ENCODE measurements around the gene LRRC37A2. TPM values are rescaled to one million over a fixed set of nuclear protein-coding genes. Genes with fewer than 3 reads are reported as not detected.
A peak's percentile ranks its signal among the peaks of the same experiment; 100 is the strongest.
"Not testable (repeated sequence)": the region's sequence is repeated elsewhere in the genome, so short reads cannot be mapped to it uniquely, and the experiment has no call there.

The LRRC37A2 gene
- total RNA-seq (1 to 10 TPM; 9.1 to 9.8 TPM), polyA plus RNA-seq (10.1 TPM)

- H3K36me3 Mint-ChIP-seq; CTCF ChIA-PET; H3K4me1 ChIP-seq (ENCODE audit: insufficient read depth, low read length); H3K4me3 ChIP-seq (ENCODE audit: low read length); H3K27me3 Mint-ChIP-seq; DNase-seq; H3K4me1 Mint-ChIP-seq; H3K27ac Mint-ChIP-seq; H3K27ac ChIP-seq (ENCODE audit: low read depth, low read length); H3K9me3 Mint-ChIP-seq; H3K4me3 Mint-ChIP-seq; H3K9me3 ChIP-seq (ENCODE audit: low read length); H3K36me3 ChIP-seq (ENCODE audit: insufficient read depth, low read length); POLR2A ChIA-PET; H3K27me3 ChIP-seq (ENCODE audit: insufficient read depth, low read length, poor library complexity, severe bottlenecking): not testable (repeated sequence)
Observed at GRCh38 chr17:46512168-46512567, at the start of gene LRRC37A2. TSS of gene LRRC37A2 (plus strand) at chr17:46512468. CDS start at chr17:46512713, 245 bp downstream.

- H3K36me3 Mint-ChIP-seq; H3K4me1 Mint-ChIP-seq; DNase-seq; H3K4me1 ChIP-seq (ENCODE audit: insufficient read depth, low read length); H3K27ac Mint-ChIP-seq; H3K9me3 ChIP-seq (ENCODE audit: low read length); H3K27ac ChIP-seq (ENCODE audit: low read depth, low read length); POLR2A ChIA-PET; H3K27me3 Mint-ChIP-seq; H3K4me3 ChIP-seq (ENCODE audit: low read length); H3K27me3 ChIP-seq (ENCODE audit: insufficient read depth, low read length, poor library complexity, severe bottlenecking); H3K36me3 ChIP-seq (ENCODE audit: insufficient read depth, low read length); H3K4me3 Mint-ChIP-seq; H3K9me3 Mint-ChIP-seq; CTCF ChIA-PET: not testable (repeated sequence)
Observed at GRCh38 chr17:46467618-46468017, 44.6 kb upstream of the LRRC37A2 start.

GRCh38 chr17:46474489-46474888, 37.8 kb upstream of the LRRC37A2 start:
- H3K4me1 Mint-ChIP-seq; H3K9me3 ChIP-seq (ENCODE audit: low read length); H3K9me3 Mint-ChIP-seq; H3K4me3 Mint-ChIP-seq; POLR2A ChIA-PET; H3K27me3 ChIP-seq (ENCODE audit: insufficient read depth, low read length, poor library complexity, severe bottlenecking); H3K36me3 ChIP-seq (ENCODE audit: insufficient read depth, low read length); H3K27ac ChIP-seq (ENCODE audit: low read depth, low read length); DNase-seq; CTCF ChIA-PET; H3K27me3 Mint-ChIP-seq; H3K36me3 Mint-ChIP-seq; H3K4me3 ChIP-seq (ENCODE audit: low read length); H3K27ac Mint-ChIP-seq; H3K4me1 ChIP-seq (ENCODE audit: insufficient read depth, low read length): not testable (repeated sequence)

GRCh38 chr17:46475583-46475982, 36.7 kb upstream of the LRRC37A2 start:
- H3K27ac Mint-ChIP-seq, H3K4me3 Mint-ChIP-seq: not testable (repeated sequence)

GRCh38 chr17:46478823-46479222, 33.4 kb upstream of the LRRC37A2 start:
- H3K4me1 ChIP-seq (ENCODE audit: insufficient read depth, low read length); H3K4me3 ChIP-seq (ENCODE audit: low read length); POLR2A ChIA-PET; H3K36me3 ChIP-seq (ENCODE audit: insufficient read depth, low read length); H3K36me3 Mint-ChIP-seq; H3K9me3 ChIP-seq (ENCODE audit: low read length); H3K27ac Mint-ChIP-seq; H3K27ac ChIP-seq (ENCODE audit: low read depth, low read length); H3K9me3 Mint-ChIP-seq; H3K4me1 Mint-ChIP-seq; H3K27me3 ChIP-seq (ENCODE audit: insufficient read depth, low read length, poor library complexity, severe bottlenecking); CTCF ChIA-PET; H3K27me3 Mint-ChIP-seq; DNase-seq; H3K4me3 Mint-ChIP-seq: not testable (repeated sequence)

More at GRCh38 chr17:46475583-46475982, 36.7 kb upstream of the LRRC37A2 start:
- DNase-seq; H3K9me3 ChIP-seq (ENCODE audit: low read length); H3K27me3 ChIP-seq (ENCODE audit: insufficient read depth, low read length, poor library complexity, severe bottlenecking); H3K36me3 Mint-ChIP-seq; CTCF ChIA-PET; H3K36me3 ChIP-seq (ENCODE audit: insufficient read depth, low read length); H3K4me3 ChIP-seq (ENCODE audit: low read length); POLR2A ChIA-PET; H3K9me3 Mint-ChIP-seq; H3K4me1 ChIP-seq (ENCODE audit: insufficient read depth, low read length); H3K4me1 Mint-ChIP-seq; H3K27me3 Mint-ChIP-seq; H3K27ac ChIP-seq (ENCODE audit: low read depth, low read length): not testable (repeated sequence)

GRCh38 chr17:46481310-46481709, 31.0 kb upstream of the LRRC37A2 start:
- CTCF ChIA-PET; H3K36me3 ChIP-seq (ENCODE audit: insufficient read depth, low read length): not testable (repeated sequence)

GRCh38 chr17:46492021-46492420, 20.2 kb upstream of the LRRC37A2 start:
- DNase-seq: peak in 1 of 5 donors; percentile 39
- H3K4me1 Mint-ChIP-seq: peaks cover 0 to 11% (median 1%) of the 10 kb centered on the region in 3 donors
- CTCF ChIA-PET: not testable (repeated sequence)

More at GRCh38 chr17:46481310-46481709, 31.0 kb upstream of the LRRC37A2 start:
- H3K4me3 Mint-ChIP-seq; H3K36me3 Mint-ChIP-seq; H3K27me3 ChIP-seq (ENCODE audit: insufficient read depth, low read length, poor library complexity, severe bottlenecking); DNase-seq; H3K4me1 Mint-ChIP-seq; H3K4me1 ChIP-seq (ENCODE audit: insufficient read depth, low read length); H3K9me3 Mint-ChIP-seq; H3K27ac Mint-ChIP-seq; H3K27ac ChIP-seq (ENCODE audit: low read depth, low read length); POLR2A ChIA-PET; H3K9me3 ChIP-seq (ENCODE audit: low read length); H3K27me3 Mint-ChIP-seq; H3K4me3 ChIP-seq (ENCODE audit: low read length): not testable (repeated sequence)

GRCh38 chr17:46499437-46500139, 12.7 kb upstream of the LRRC37A2 start:
- H3K27ac ChIP-seq (ENCODE audit: low read depth, low read length); H3K4me3 ChIP-seq (ENCODE audit: low read length); H3K9me3 Mint-ChIP-seq; H3K27me3 Mint-ChIP-seq; H3K4me3 Mint-ChIP-seq; H3K36me3 ChIP-seq (ENCODE audit: insufficient read depth, low read length); CTCF ChIA-PET; H3K36me3 Mint-ChIP-seq; DNase-seq; H3K27me3 ChIP-seq (ENCODE audit: insufficient read depth, low read length, poor library complexity, severe bottlenecking); POLR2A ChIA-PET; H3K9me3 ChIP-seq (ENCODE audit: low read length); H3K4me1 ChIP-seq (ENCODE audit: insufficient read depth, low read length); H3K27ac Mint-ChIP-seq: not testable (repeated sequence)
- peaks cover 4 to 12% (median 7%) of the 10 kb centered on the region in 3 donors for H3K4me1 Mint-ChIP-seq

More at GRCh38 chr17:46492021-46492420, 20.2 kb upstream of the LRRC37A2 start:
- H3K27me3 Mint-ChIP-seq; H3K27me3 ChIP-seq (ENCODE audit: insufficient read depth, low read length, poor library complexity, severe bottlenecking); H3K9me3 Mint-ChIP-seq; H3K27ac ChIP-seq (ENCODE audit: low read depth, low read length); H3K4me1 ChIP-seq (ENCODE audit: insufficient read depth, low read length); H3K9me3 ChIP-seq (ENCODE audit: low read length); H3K36me3 Mint-ChIP-seq; H3K36me3 ChIP-seq (ENCODE audit: insufficient read depth, low read length); H3K4me3 ChIP-seq (ENCODE audit: low read length); POLR2A ChIA-PET; H3K4me3 Mint-ChIP-seq; H3K27ac Mint-ChIP-seq: not testable (repeated sequence)

GRCh38 chr17:46505896-46506295, 6.4 kb upstream of the LRRC37A2 start:
- H3K27me3 Mint-ChIP-seq; H3K4me3 ChIP-seq (ENCODE audit: low read length); CTCF ChIA-PET; H3K27ac Mint-ChIP-seq; H3K4me1 ChIP-seq (ENCODE audit: insufficient read depth, low read length); H3K27ac ChIP-seq (ENCODE audit: low read depth, low read length); H3K36me3 Mint-ChIP-seq; H3K27me3 ChIP-seq (ENCODE audit: insufficient read depth, low read length, poor library complexity, severe bottlenecking); H3K4me1 Mint-ChIP-seq; H3K4me3 Mint-ChIP-seq; H3K9me3 ChIP-seq (ENCODE audit: low read length); H3K9me3 Mint-ChIP-seq; POLR2A ChIA-PET; H3K36me3 ChIP-seq (ENCODE audit: insufficient read depth, low read length): not testable (repeated sequence)
- peak in 1 of 5 donors; percentile 42 for DNase-seq
